A673 (cell line): Measurements from ENCODE around the gene AGBL4.

Experiments used
- EZH2 ChIP-seq: fragments of 200-600 bp; sonication (generic); IDR thresholded peaks from 2 replicates; pipeline ENCODE4 v1.6.1; 2017; ENCODE audit warnings: borderline replicate concordance, low read depth, mild to moderate bottlenecking, mixed read lengths, antibody characterized with exemption, low read length; ENCODE audit not compliant: poor library complexity, severe bottlenecking
- TF ChIP-seq, protein P1 (sequence below): fragments of 300-800, 200-600 bp; sonication (generic); conservative IDR thresholded peaks from 2 replicates; pipeline ENCODE4 v1.5.1; 2017; ENCODE audit warnings: low read depth, mild to moderate bottlenecking, antibody characterized with exemption, low read length, moderate library complexity, mixed read lengths

DNA sequence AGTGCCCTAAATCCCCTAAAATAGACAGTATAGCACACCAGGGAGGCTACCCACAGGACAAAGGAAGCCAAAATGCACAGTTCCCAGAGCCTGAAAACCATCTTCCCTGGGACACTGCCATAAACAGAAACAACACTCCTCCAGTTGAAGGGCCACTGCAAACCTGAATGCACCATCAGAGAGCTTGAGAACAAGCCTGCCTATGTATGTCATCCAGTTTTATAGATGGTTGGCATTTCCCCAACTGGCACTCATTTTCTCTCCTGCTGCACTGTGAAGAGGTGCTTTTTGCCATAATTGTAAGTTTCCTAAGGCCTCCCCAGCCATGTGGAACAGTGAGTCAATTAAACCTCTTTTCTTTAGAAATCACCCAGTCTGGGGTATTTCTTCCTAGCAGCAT is 169.0 kb downstream of the AGBL4 start:
- TF ChIP-seq, protein P1, sequence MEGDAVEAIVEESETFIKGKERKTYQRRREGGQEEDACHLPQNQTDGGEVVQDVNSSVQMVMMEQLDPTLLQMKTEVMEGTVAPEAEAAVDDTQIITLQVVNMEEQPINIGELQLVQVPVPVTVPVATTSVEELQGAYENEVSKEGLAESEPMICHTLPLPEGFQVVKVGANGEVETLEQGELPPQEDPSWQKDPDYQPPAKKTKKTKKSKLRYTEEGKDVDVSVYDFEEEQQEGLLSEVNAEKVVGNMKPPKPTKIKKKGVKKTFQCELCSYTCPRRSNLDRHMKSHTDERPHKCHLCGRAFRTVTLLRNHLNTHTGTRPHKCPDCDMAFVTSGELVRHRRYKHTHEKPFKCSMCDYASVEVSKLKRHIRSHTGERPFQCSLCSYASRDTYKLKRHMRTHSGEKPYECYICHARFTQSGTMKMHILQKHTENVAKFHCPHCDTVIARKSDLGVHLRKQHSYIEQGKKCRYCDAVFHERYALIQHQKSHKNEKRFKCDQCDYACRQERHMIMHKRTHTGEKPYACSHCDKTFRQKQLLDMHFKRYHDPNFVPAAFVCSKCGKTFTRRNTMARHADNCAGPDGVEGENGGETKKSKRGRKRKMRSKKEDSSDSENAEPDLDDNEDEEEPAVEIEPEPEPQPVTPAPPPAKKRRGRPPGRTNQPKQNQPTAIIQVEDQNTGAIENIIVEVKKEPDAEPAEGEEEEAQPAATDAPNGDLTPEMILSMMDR: no peak
- TF ChIP-seq EZH2: no peak
